ENCODE measurements around the gene C2orf72. TPM values are rescaled to one million over a fixed set of nuclear protein-coding genes. Genes with fewer than 3 reads are reported as not detected.
"Not testable (repeated sequence)": the region's sequence is repeated elsewhere in the genome, so short reads cannot be mapped to it uniquely, and the experiment has no call there.

C2orf72 gene
- total RNA-seq, 1 donor from 2014 or later = 0.48 TPM

DNA sequence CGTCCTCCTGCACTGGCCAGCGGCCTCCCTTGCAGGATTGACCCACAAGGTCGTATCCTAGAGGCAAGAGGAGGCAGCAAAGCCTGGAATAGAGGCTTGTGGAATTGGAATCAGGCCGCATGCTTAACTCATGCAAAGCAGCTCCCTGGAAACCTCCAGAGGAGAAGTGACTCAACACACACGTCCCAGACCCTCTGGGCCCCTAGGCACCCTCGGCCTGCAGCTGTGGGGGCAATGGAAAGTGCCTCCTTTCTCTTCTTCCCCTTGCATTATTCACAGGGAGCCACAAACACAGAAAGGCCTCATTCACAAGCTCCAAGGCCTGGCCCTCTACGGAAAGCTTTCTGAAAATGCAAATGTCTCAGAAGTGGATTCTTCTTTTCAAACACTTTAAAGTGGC is 21.8 kb upstream of the C2orf72 start:
- DNase-seq (ENCODE audit: low spot score) = no peak

- DNase-seq (ENCODE audit: low spot score) = no peak
These were observed 21.4 kb upstream of the C2orf72 start for GRCh38 chr2:231015926-231016325.

GRCh38 chr2:231016566-231017230 is 20.6 kb upstream of the C2orf72 start:
- DNase-seq (ENCODE audit: low spot score) = no peak

DNA sequence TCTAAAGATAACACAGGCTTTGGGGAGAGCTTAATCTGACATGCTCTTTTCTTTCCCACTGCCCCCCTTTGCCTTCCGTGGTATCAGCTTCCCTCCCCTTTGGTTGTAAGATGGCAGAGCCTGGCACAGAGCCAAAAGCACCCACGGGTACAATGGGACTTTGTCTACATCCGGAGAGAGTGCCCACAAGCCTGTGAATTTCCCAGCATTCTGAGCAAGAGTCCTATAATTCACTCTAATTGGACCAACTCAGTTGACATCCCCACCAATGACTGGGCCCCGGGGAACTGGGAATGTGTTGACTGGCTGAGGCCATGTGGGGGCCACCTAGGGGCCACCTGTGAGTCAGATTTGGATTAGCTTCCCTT is 20.1 kb upstream of the C2orf72 start:
- no peak for DNase-seq (ENCODE audit: low spot score)

DNA sequence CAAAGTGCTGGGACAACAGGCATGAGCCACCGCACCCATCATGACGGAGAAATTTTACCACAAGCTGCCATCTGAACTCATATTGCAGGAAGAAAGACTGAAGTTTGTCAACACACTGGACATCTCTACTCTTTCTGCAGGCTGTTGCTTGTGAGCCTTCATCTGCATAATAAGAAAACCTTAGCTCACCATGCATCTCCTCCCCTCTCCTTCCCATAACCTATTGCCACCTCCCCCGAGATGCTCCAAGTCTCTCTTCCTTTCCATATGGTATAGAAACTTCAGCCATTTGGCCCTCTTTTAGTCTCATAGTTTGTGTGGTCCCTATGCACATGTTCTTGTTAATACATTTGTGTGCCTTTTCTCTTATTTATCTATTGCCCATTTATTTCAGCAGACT is 19.1 kb upstream of the C2orf72 start:
- DNase-seq (ENCODE audit: low spot score) = no peak

DNA sequence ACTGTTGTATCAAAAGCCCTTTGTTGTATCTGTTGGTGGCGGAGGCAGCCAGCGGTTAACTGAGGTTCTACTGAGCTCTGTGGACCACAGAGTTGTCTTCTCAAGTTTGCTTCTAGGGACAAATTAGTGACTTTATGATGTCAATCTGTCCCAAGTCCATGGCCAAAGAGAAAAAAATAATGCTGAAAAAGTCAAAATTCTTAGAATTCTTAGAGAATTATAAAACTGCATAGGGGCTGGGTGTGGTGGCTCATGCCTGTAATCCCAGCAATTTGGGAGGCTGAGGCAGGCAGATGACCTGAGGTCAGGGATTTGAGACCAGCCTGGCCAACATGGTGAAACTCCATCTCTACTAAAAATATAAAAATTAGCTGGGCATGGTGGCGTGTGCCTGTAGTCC is 12.3 kb upstream of the C2orf72 start:
- not testable (repeated sequence) for DNase-seq (ENCODE audit: low spot score)

DNA sequence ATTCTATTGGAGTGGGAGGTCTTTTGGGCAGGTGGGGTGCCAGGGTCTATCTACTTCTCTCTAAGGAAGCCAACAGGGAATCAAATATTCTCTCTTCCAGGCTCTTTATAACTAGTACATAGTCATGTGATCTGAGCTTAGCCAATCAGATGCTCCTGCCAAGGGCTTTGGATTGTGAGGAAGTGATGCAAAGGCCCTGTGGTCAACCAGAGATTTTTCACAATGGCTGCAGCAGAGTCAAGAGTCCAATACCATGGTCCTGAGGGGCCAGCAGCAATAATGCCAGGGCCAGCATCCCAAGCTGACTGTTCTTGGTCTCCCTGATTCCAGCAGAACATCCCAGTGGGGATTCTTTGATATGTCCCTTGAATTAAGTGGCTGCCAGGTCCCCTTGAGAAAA is 8.4 kb upstream of the C2orf72 start:
- no peak for DNase-seq (ENCODE audit: low spot score)

DNA sequence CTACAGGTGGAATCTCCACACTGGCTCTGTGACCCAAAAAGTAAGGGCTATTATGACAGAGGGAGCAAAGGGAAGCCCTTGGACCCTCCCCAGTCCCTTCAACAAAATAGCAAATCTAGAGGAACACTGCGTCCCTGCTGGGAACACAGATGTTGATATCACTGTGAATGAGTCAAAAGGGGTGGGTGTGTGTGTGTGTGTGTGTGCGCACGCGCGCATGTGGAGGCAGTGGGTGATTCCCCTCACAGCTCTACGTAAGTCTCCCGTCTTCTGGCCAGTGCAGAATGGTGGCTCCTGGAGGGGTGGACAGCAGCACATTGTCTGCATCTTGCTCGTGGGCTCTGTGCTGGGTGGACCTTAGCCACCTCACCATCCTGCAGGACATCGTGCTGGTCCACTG is 7.8 kb upstream of the C2orf72 start:
- DNase-seq (ENCODE audit: low spot score) = no peak

GRCh38 chr2:231030725-231031124 is 6.6 kb upstream of the C2orf72 start:
- no peak for DNase-seq (ENCODE audit: low spot score)

GRCh38 chr2:231032575-231033140 is 4.7 kb upstream of the C2orf72 start:
- DNase-seq (ENCODE audit: low spot score) = no peak

DNA sequence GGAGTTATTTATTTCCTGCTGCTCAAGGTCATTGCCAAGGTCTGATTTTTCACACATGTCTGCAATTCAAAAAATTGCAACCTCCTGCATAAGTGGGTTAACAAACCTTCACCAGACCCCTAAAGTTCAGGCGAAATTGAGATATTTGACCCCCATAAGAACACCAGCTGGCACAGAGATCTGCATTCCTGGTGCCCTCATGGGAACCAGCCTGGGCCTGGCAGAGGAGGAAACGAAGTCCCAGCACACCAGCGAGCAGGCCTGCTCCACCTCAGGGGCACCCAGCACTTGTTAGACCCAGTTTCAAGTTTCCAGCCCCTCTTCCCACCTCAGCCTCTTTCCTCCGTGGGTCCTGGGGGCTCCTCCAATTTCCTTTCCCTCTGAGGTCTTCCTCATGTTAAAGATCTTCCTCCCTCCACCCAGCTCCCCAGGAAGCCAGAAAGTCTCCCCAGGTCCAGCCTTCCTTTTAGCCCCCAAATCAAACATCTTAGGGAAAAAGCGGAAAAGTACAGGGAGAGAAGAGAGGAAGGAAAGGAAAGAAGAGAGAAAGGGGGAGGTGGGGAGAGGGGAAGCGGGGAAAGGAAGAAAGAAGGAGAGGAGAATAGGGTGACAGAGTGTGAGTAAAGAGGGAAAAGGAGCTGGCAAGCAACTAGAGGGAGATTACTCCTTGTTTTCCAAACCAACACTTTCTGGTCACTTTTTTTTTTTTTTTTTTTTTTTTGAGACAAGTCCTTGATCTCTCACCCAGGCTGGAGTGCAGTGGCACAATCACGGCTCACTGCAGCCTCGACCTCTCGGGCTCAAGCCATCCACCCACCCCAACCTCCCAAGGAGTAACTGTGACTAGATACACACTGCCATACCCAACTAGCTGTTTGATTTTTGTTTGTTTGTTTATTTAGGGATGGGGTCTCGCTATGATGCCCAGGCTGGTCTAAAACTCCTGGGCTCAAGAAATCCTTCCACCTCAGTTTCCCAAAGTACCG is 3.9 kb upstream of the C2orf72 start:
- no peak for DNase-seq (ENCODE audit: low spot score)

DNA sequence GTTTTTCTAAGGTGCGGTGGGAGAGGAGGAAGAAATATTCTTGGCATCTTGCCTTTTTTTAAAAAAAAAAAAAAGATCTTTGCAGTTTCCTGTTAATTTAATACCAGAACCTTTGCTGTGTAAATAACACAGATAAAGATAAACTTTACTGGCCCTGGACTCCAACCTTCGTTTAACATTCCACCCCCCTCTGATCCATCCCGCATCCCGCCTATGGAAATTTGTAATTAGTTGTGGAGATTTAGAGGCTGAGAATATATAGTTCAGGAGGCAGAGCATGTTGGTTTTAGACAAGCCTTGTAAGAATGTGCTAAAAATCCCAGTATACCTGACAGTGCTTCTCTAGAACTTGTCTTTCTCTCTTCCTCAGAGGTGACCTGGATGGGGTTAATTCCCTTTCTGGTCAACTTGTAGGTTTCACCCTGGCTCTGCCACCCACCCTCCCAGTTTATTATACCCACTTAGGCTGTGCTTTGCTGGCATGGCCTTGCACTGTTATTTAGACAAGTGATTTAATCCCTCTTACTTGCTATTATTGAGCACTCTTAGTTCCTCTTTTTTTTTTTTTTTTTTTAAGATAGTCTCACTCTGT is 2.9 kb upstream of the C2orf72 start:
- DNase-seq (ENCODE audit: low spot score) = no peak

DNA sequence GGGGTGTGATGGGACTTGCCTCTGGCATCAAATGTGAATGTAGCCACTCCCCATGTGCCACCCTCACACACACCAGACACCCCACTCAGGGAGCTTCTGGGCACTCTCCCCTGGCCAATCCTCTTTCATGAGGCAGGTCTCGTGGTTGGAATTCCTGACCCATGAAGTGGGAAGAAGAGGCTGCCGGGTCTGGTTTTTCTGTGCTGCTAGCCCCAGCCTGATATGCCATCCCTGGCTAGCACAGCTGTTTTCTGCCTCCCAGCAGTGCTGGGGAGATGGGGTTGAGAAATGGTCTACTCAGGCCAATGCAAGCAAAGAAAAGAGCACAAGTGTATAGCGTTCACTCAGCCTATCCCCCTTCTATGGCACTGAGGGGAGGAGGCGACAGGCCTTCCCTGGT is 1.2 kb upstream of the C2orf72 start:
- DNase-seq (ENCODE audit: low spot score) = no peak

GRCh38 chr2:231036578-231037106 is 681 bp upstream of the C2orf72 start:
- DNase-seq (ENCODE audit: low spot score) = no peak

DNA sequence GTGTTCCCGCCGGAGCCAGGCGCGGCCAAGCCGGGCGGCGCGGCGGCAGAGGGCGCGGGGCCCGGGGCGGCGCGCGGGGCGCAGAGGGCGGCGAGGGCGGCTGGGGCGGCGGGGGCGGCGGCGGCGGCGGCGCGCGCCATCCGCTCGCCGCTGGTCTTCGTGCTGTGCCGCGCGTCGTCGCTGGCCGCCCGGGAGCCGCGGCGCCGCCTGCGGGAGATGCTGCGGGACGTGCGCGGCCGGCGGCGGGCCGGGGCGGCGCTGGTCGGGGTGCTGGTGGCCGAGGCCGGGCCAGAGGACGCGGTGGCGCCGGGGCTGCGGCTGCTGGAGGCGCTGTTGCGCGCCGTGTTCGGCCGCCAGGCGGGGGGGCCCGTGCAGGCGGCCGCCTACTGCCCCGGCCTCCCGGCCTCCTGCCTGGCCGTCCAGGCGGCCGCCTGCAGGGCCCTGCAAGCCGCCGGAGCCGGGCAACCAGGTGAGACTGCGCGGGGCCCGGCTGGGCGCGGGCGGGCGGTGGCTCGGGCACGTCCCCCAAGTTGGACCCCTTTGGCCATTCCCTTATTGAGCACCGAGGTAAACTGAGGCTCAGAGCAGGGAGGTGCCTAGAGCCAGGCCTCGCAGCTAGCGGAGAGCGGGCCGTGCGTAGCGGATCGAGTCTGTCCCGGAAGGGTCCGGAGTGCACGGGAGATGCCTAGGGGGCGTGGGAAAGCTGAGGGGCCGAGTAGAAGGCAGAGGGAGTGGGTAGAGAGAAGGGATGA is 584 bp downstream of the C2orf72 start:
- DNase-seq (ENCODE audit: low spot score) = no peak

DNA sequence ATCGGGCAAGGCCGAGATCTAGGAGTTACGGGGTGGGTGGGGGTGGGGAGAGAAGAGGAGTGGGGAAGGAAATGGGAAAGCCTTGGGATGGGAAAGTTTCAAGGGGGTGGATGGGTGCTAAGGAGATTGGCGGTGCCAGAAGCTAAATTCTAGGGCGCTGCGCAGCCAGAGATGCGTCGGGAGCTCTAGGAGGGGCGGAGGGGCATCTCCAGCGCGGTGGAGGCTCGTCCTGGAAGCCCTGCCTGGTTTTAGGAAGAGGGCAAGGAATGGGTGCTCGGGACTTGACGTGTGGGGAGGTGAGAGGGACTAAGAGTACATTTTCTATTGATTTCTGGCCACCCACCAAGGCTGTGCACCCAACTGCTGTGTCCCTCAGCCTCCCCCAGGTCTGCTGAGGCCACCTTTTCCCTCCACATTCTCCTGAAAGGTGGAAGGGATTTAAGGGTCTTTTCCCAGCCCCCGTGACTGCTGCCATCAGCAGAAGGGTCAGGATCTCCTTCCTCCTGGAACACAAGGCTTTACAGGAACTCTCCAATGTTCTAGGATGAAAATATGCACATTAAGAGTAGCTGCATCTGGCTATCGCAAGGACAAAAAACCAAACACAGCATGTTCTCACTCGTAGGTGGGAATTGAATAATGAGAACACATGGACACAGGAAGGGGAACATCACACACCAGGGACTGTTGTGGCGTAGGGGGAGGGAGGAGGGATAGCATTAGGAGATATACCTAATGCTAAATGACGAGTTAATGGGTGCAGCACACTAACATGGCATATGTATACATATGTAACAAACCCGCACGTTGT is 1.4 kb downstream of the C2orf72 start:
- DNase-seq (ENCODE audit: low spot score) = no peak

GRCh38 chr2:231039294-231039664 is 2.0 kb downstream of the C2orf72 start:
- no peak for DNase-seq (ENCODE audit: low spot score)

DNA sequence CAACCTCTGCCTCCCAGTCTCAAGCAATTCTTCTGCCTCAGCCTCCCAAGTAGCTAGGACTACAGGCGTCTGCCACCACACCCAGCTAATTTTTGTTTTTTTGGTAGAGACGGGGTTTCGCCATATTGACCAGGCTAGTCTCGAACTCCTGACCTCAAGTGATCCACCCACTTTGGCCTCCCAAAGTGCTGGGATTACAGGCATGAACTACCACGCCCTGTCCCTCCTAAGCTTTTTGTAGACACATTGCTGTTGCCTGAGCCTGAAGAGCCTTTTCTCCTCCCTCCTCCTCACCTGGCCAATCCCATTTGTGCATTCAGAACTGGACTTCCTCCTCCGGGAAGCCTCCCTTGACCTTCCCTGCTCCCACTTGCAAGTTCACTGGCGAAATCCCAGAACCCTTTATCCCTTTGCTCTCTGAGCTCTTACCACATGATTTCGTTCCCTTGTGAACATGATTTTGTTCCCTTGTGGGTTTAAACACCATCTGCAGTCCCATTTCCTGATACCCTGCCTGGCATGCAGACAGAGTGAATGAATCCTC is 2.6 kb downstream of the C2orf72 start:
- DNase-seq (ENCODE audit: low spot score) = no peak

- DNase-seq (ENCODE audit: low spot score) = no peak
These were observed 3.9 kb downstream of the C2orf72 start for GRCh38 chr2:231041061-231041689.

GRCh38 chr2:231043796-231044195 is 6.5 kb downstream of the C2orf72 start:
- DNase-seq (ENCODE audit: low spot score) = no peak

Data from umbilical cord (tissue), 2 donors.